IMR-90 (cell line): ENCODE measurements around the gene MAP3K7CL. TPM values are rescaled to one million over a fixed set of nuclear protein-coding genes. Genes with fewer than 3 reads are reported as not detected.

Source experiments
- ATAC-seq: fragments of 200-7000 bp; cut with Tn5 transposase; 2 replicates; pipeline ENCODE4 v1.9.1; 2020; ENCODE audit warnings: low read depth, mild to moderate bottlenecking, moderate library complexity
- BruUV-seq: library from RNA; stranded (reverse); fragments of 400-500 nt; replicated peaks from 2 replicates; lab custom pipeline; 2021; lab: Mats Ljungman, UMichigan
- CTCF ChIA-PET: fragments of 300-600 bp; formaldehyde crosslinking; extraction: SDS; loops from one replicate; lab custom pipeline; 2021; ENCODE audit warnings: antibody characterized with exemption; lab: Yijun Ruan, JAX
- POLR2A ChIA-PET: fragments of 300-600 bp; sonication (Branson Sonifier 250); formaldehyde crosslinking; loops from one replicate; lab custom pipeline; 2022; ENCODE audit warnings: antibody characterized with exemption; ENCODE audit not compliant: unreplicated experiment; lab: Charles Lee
- DNase-seq: peaks from one replicate; pipeline ENCODE4 v3.0.0; 2013
- H2AFZ ChIP-seq: replicated peaks from 2 replicates; pipeline ENCODE3; 2013; ENCODE audit warnings: low read length, mild to moderate bottlenecking; ENCODE audit not compliant: poor library complexity
- H2AK5ac ChIP-seq: 2 replicates; pipeline ENCODE4 v1.6.1; 2013; ENCODE audit warnings: low read depth, low read length, inconsistent platforms
- H2AK9ac ChIP-seq: replicated peaks from 2 replicates; pipeline ENCODE3; 2013; ENCODE audit warnings: mild to moderate bottlenecking, low read depth, low read length, moderate library complexity; ENCODE audit not compliant: poor library complexity
- H2BK120ac ChIP-seq: 2 replicates; pipeline ENCODE4 v1.6.1; 2013; ENCODE audit warnings: low read depth, low read length, inconsistent platforms
- H2BK15ac ChIP-seq: 3 replicates; pipeline ENCODE4 v1.6.1; 2013; ENCODE audit warnings: low read depth, low read length, inconsistent platforms
- H2BK20ac ChIP-seq: 2 replicates; pipeline ENCODE4 v1.6.1; 2013; ENCODE audit warnings: low read depth, mild to moderate bottlenecking, inconsistent platforms, low read length, moderate library complexity
- H2BK5ac ChIP-seq: 2 replicates; pipeline ENCODE4 v1.6.1; 2013; ENCODE audit warnings: mild to moderate bottlenecking, low read depth, low read length, inconsistent platforms; ENCODE audit not compliant: poor library complexity, severe bottlenecking
- H3K14ac ChIP-seq: replicated peaks from 2 replicates; pipeline ENCODE4 v1.6.1; 2013; ENCODE audit warnings: low read depth, low read length, inconsistent platforms
- H3K18ac ChIP-seq: 2 replicates; pipeline ENCODE4 v1.6.1; 2013; ENCODE audit warnings: low read depth, low read length, control low read depth
- H3K23ac ChIP-seq: 2 replicates; pipeline ENCODE4 v1.6.1; 2013; ENCODE audit warnings: low read depth, low read length, inconsistent platforms
- H3K27ac ChIP-seq: 2 replicates; pipeline ENCODE4 v1.5.1; 2013; ENCODE audit warnings: mild to moderate bottlenecking, control low read depth, low read length; ENCODE audit not compliant: insufficient read depth
- H3K27me3 ChIP-seq: 2 replicates; pipeline ENCODE4 v1.6.1; 2013; ENCODE audit warnings: low read length; ENCODE audit not compliant: control insufficient read depth, insufficient read depth
- H3K36me3 ChIP-seq: 2 replicates; pipeline ENCODE4 v1.6.1; 2013; ENCODE audit warnings: low read length, mixed read lengths; ENCODE audit not compliant: control insufficient read depth, insufficient read depth
- H3K4ac ChIP-seq: 2 replicates; pipeline ENCODE4 v1.6.1; 2013; ENCODE audit warnings: low read depth, low read length, inconsistent platforms
- H3K4me1 ChIP-seq: 2 replicates; pipeline ENCODE4 v1.6.1; 2013; ENCODE audit warnings: low read length, mixed read lengths; ENCODE audit not compliant: control insufficient read depth, insufficient read depth
- H3K4me2 ChIP-seq: 2 replicates; pipeline ENCODE4 v1.6.1; 2013; ENCODE audit warnings: low read depth, mild to moderate bottlenecking, control low read depth, low read length, moderate library complexity
- H3K4me3 ChIP-seq: 2 replicates; pipeline ENCODE4 v1.5.1; 2013; ENCODE audit warnings: low read depth, mild to moderate bottlenecking, control low read depth, low read length, moderate library complexity; ENCODE audit not compliant: insufficient read depth
- H3K56ac ChIP-seq: 2 replicates; pipeline ENCODE4 v1.6.1; 2013; ENCODE audit warnings: low read length, inconsistent platforms; ENCODE audit not compliant: insufficient read depth; ENCODE audit errors: extremely low read depth
- H3K79me1 ChIP-seq, 2 experiments: 2 replicates each; pipeline ENCODE4 v1.6.1; 2013; ENCODE audit warnings: low read length in 2 of 2, inconsistent platforms in 1 of 2, low read depth in 1 of 2
- H3K9ac ChIP-seq: 2 replicates; pipeline ENCODE4 v1.6.1; 2013; ENCODE audit warnings: low read depth, low read length, control low read depth
- H3K9me1 ChIP-seq: 2 replicates; pipeline ENCODE4 v1.6.1; 2013; ENCODE audit warnings: low read length, inconsistent platforms; ENCODE audit not compliant: insufficient read depth
- H3K9me3 ChIP-seq: 2 replicates; pipeline ENCODE4 v1.6.1; 2013; ENCODE audit warnings: low read length; ENCODE audit not compliant: control insufficient read depth, insufficient read depth
- H4K20me1 ChIP-seq: 2 replicates; pipeline ENCODE4 v1.6.1; 2013; ENCODE audit warnings: low read length, inconsistent platforms; ENCODE audit not compliant: insufficient read depth
- H4K5ac ChIP-seq: 2 replicates; pipeline ENCODE4 v1.6.1; 2013; ENCODE audit warnings: mild to moderate bottlenecking, low read depth, low read length, control low read depth
- H4K8ac ChIP-seq, 2 experiments: 2 replicates each; pipeline ENCODE4 v1.6.1; 2013; ENCODE audit warnings: low read depth in 2 of 2, low read length in 2 of 2, control low read depth in 1 of 2, inconsistent platforms in 1 of 2
- H4K91ac ChIP-seq: 2 replicates; pipeline ENCODE4 v1.6.1; 2013; ENCODE audit warnings: low read depth, low read length, inconsistent platforms; ENCODE audit not compliant: insufficient read depth
- CEBPB ChIP-seq: IDR thresholded peaks from 2 replicates; pipeline ENCODE4 v1.6.1; 2012; ENCODE audit warnings: low read depth, low read length, improper control_type of control experiment
- MXI1 ChIP-seq: IDR thresholded peaks from 2 replicates; pipeline ENCODE4 v1.6.1; 2012; ENCODE audit warnings: low read depth, mild to moderate bottlenecking, low read length, moderate library complexity, borderline replicate concordance
- WGBS, 2 experiments: methylation state at CpG; one replicate each; pipeline versions ENCODE4 v1.1.5 to v1.1.7; 2013; ENCODE audit warnings: missing lambda C conversion rate in 2 of 2; ENCODE audit not compliant: insufficient read length in 1 of 2; ENCODE audit errors: extremely low coverage in 2 of 2; 5-methylcytosine and 5-hydroxymethylcytosine counted together
- dilution Hi-C: fragments of 300-500 bp; cut with HindIII; formaldehyde crosslinking; loops from one replicate; pipeline ENCODE4 v1.14.3; 2018; ENCODE audit warnings: low sequenced_read_pairs; ENCODE audit not compliant: unreplicated experiment
- in situ Hi-C: fragments of 300-500 bp; cut with MboI; formaldehyde crosslinking; loops from 3 replicates; pipeline ENCODE4 v1.14.3; 2019; ENCODE audit warnings: low sequenced_read_pairs, inconsistent platforms, mixed read lengths
- intact Hi-C: fragments of 100-400 bp; cut with micrococcal nuclease; formaldehyde crosslinking; loops from 2 replicates; pipeline ENCODE4 v1.10.0; 2022
- polyA plus RNA-seq, 3 experiments: library from polyadenylated mRNA; depleted of rRNA; stranded (reverse); fragments of >200 nt; gene quantifications; 2 replicates each; pipeline ENCODE4 v1.2.3, GENCODE V29; 2012; ENCODE audit warnings: low replicate concordance in 1 of 3
- total RNA-seq: library from RNA; depleted of rRNA; stranded (reverse); fragments of >200 nt; gene quantifications from 2 replicates; pipeline ENCODE4 v1.2.3, GENCODE V29; 2012
- TF ChIP-seq, protein P1 (sequence below): fragments of 150-350 bp; IDR thresholded peaks from 2 replicates; pipeline ENCODE4 v1.6.1; 2016; ENCODE audit warnings: low read depth, mild to moderate bottlenecking, low read length, moderate library complexity, borderline replicate concordance

Gene MAP3K7CL
- total and polyA plus RNA-seq, 2 of the 4 experiments (the other 2 are of a cell fraction): 21.0 to 22.3 TPM

DNA sequence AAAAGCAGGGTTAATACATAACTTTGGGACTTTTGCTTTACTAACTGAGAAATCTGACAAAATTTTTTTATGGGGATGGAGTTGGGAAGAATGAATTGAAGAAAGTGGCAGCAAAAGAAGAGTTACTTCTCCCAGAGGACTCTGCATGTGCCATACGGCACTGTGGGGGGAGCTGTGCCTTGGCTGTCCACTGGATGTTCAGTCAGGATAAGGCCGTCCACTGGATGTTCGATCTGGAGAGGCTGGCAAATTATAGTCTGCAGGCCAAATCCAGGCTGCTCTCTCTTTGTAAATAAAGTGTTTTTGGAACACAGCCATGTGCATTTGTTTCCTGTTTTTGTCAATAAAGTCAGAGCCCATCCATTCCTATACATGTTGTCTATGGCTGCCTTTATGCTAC is 4.5 kb upstream of the MAP3K7CL start:
- Histone ChIP-seq H4K8ac (no peak overlapping the region), H2BK120ac (no peak overlapping the region), H3K4me2 (no peak overlapping the region), H3K79me1 (0 out of 4 replicates have a peak, but pooled peaks cover 0 to 3% of the 10 kb centered on the region in 2 experiments), H3K4me1 (peaks cover 5% of the 10 kb centered on the region), H3K18ac (no peak overlapping the region), H2AFZ (no peak overlapping the region), H3K4me3 (no peak overlapping the region), H3K27me3 (no peaks in the 10 kb centered on the region), H3K4ac (no peak overlapping the region), H3K27ac (no peak overlapping the region), H3K23ac (no peak overlapping the region), H3K9me3 (no peaks in the 10 kb centered on the region; the same call in 1 of the 2 replicates), H2BK20ac (no peak overlapping the region), H3K9ac (no peak overlapping the region), H3K14ac (no peak overlapping the region), H3K36me3 (no peaks in the 10 kb centered on the region), H4K20me1 (0 out of 2 replicates have a peak, but pooled peaks cover 4% of the 10 kb centered on the region), H3K56ac (no peak overlapping the region), H4K5ac (no peak overlapping the region), H2BK15ac (no peak overlapping the region), H2BK5ac (no peak overlapping the region), H4K91ac (no peak overlapping the region), H3K9me1 (peaks cover 5% of the 10 kb centered on the region), H2AK9ac (no peak overlapping the region), H2AK5ac (no peak overlapping the region)
- 100% methylated on average over 1 of the region's 3 CpGs; no CpG with 5 or more reads in 1 of the 2 experiments for WGBS, 2 experiments
- in situ Hi-C loops (no loop called here), intact Hi-C loops (no loop called here), dilution Hi-C loops (no loop called here)
- ChIA-PET POLR2A (no interaction called here), CTCF (interaction anchor here (0.6 kb wide), 1 partner anchor 219 kb away, joined by 4 read pairs; no protein-coding TSS in a partner anchor)
- TF ChIP-seq MXI1 (no peak), CEBPB (no peak)
- TF ChIP-seq, protein P1, sequence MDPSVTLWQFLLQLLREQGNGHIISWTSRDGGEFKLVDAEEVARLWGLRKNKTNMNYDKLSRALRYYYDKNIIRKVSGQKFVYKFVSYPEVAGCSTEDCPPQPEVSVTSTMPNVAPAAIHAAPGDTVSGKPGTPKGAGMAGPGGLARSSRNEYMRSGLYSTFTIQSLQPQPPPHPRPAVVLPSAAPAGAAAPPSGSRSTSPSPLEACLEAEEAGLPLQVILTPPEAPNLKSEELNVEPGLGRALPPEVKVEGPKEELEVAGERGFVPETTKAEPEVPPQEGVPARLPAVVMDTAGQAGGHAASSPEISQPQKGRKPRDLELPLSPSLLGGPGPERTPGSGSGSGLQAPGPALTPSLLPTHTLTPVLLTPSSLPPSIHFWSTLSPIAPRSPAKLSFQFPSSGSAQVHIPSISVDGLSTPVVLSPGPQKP: no peak
- DNase-seq (no peak), ATAC-seq (no peak)
- BruUV-seq: no TSS peak
